ENCODE measurements around the gene IQSEC1. TPM values are rescaled to one million over a fixed set of nuclear protein-coding genes. Genes with fewer than 3 reads are reported as not detected.

The IQSEC1 gene
- total and polyA plus RNA-seq, 2 experiments from 2014 or later = 8.0 to 51.9 TPM

- no peak overlapping the region for H3K4me3 Mint-ChIP-seq
- DNase-seq (ENCODE audit: low spot score) (no peak), ATAC-seq (no peak)
- Histone ChIP-seq H3K4me1 (ENCODE audit: insufficient read depth) (no peaks in the 10 kb centered on the region), H4K20me1 (replicated peaks; ENCODE audit: insufficient read depth) (no peaks in the 10 kb centered on the region), H3K4me2 (no peak overlapping the region), H3K4me3 (no peak overlapping the region), H2AFZ (no peak overlapping the region), H3K9me2 (ENCODE audit: insufficient read depth) (no peaks in the 10 kb centered on the region), H3K27ac (ENCODE audit: low read depth) (no peak overlapping the region), H3K27me3 (ENCODE audit: insufficient read depth) (no peaks in the 10 kb centered on the region), H3F3A (replicated peaks; ENCODE audit: low read depth) (no peaks in the 10 kb centered on the region), H3K36me3 (ENCODE audit: insufficient read depth) (no peaks in the 10 kb centered on the region), H3K79me2 (replicated peaks; ENCODE audit: insufficient read depth) (no peaks in the 10 kb centered on the region)
- H3K9me3 Mint-ChIP-seq = no peaks in the 10 kb centered on the region
- 0 out of 3 replicates have a peak, but pooled peaks cover 2% of the 10 kb centered on the region for H3K4me1 Mint-ChIP-seq
- H3K27me3 Mint-ChIP-seq (ENCODE audit: insufficient read depth, low read depth, poor library complexity) = peaks cover 4% of the 10 kb centered on the region
- H3K27ac Mint-ChIP-seq = no peak overlapping the region
- TF ChIP-seq REST (IDR thresholded peaks at IDR 0.05; ENCODE audit: unreplicated experiment) (no peak), ZNF114 (CRISPR knock-in tag; IDR thresholded peaks at IDR 0.05) (no peak), ZNF462 (CRISPR knock-in tag; IDR thresholded peaks at IDR 0.05) (no peak), EZH2 (IDR thresholded peaks at IDR 0.05; ENCODE audit: low read depth, unreplicated experiment) (no peak), NANOG (IDR thresholded peaks at IDR 0.05; ENCODE audit: borderline replicate concordance) (no peak), EZH2phosphoT487 (IDR thresholded peaks at IDR 0.05; ENCODE audit: unreplicated experiment) (no peak), CREB1 (CRISPR knock-in tag; IDR thresholded peaks at IDR 0.05; ENCODE audit: low read depth) (no peak)
- peaks cover 29% of the 10 kb centered on the region for H3K36me3 Mint-ChIP-seq (ENCODE audit: low read depth)
Measured at GRCh38 chr3:12916159-12916558, 157.1 kb downstream of the IQSEC1 start.
